HEK293 (cell line): ENCODE data around the gene GALNT11.

Experiments used
- CTCF ChIA-PET: fragments of 350-600 bp; formaldehyde crosslinking; extraction: SDS; loops from one replicate; lab custom pipeline; 2021; ENCODE audit warnings: antibody characterized with exemption; lab: Yijun Ruan, JAX
- POLR2A ChIA-PET: fragments of 300-600 bp; formaldehyde crosslinking; extraction: SDS; loops from one replicate; lab custom pipeline; 2020; ENCODE audit warnings: antibody characterized with exemption, inconsistent platforms; lab: Yijun Ruan, JAX
- H3K27ac ChIP-seq: fragments of 200-500 bp; sonication (Bioruptor generic); 2 replicates; pipeline ENCODE4 v1.5.1; 2014; ENCODE audit warnings: low read depth, low read length, control low read depth, inconsistent platforms; ENCODE audit errors: extremely low read depth
- H3K36me3 ChIP-seq, 2 experiments: fragments of 200-500 bp in 1 of 2; sonication (Bioruptor generic) in 1 of 2; 1 replicate in 1 of 2; 2 replicates in 1 of 2; pipeline ENCODE4 v1.5.1; 2014 to 2017; ENCODE audit warnings: inconsistent platforms in 2 of 2, low read length in 2 of 2; ENCODE audit not compliant: control insufficient read depth in 2 of 2, insufficient read depth in 1 of 2
- H3K4me1 ChIP-seq: fragments of 200-500 bp; sonication (Bioruptor generic); 2 replicates; pipeline ENCODE4 v1.5.1; 2014; ENCODE audit warnings: mild to moderate bottlenecking, low read length, inconsistent platforms; ENCODE audit not compliant: control insufficient read depth, insufficient read depth
- H3K4me3 ChIP-seq: 2 replicates; pipeline ENCODE4 v1.5.1; 2011; ENCODE audit warnings: low read depth, mild to moderate bottlenecking, control low read depth, low read length, moderate library complexity
- H3K9me3 ChIP-seq: fragments of 200-500 bp; sonication (Bioruptor generic); 2 replicates; pipeline ENCODE4 v1.5.1; 2014; ENCODE audit warnings: low read depth, low read length, inconsistent platforms; ENCODE audit not compliant: control insufficient read depth, insufficient read depth
- FEZF1 ChIP-seq: fragments of 450-650 bp; formaldehyde crosslinking; IDR thresholded peaks from 2 replicates; pipeline ENCODE4 v1.5.1; 2016; ENCODE audit warnings: missing biosample characterization, missing genetic modification characterization
- HOXD13 ChIP-seq: sonication (generic); formaldehyde crosslinking; IDR thresholded peaks from 2 replicates; pipeline ENCODE4 v1.8.0; 2022; ENCODE audit warnings: missing genetic modification reagents, borderline replicate concordance
- PRDM2 ChIP-seq: fragments of 450-650 bp; formaldehyde crosslinking; IDR thresholded peaks from 2 replicates; pipeline ENCODE4 v1.5.1; 2016; ENCODE audit warnings: missing biosample characterization, missing genetic modification characterization, borderline replicate concordance
- SCRT2 ChIP-seq: fragments of 450-650 bp; formaldehyde crosslinking; IDR thresholded peaks from 2 replicates; pipeline ENCODE4 v1.5.1; 2016; ENCODE audit warnings: missing biosample characterization, missing genetic modification characterization
- ZNF146 ChIP-seq: fragments of 450-650 bp; formaldehyde crosslinking; IDR thresholded peaks from 2 replicates; pipeline ENCODE4 v1.5.1; 2016; ENCODE audit warnings: missing biosample characterization, missing genetic modification characterization
- ZNF266 ChIP-seq: fragments of 450-650 bp; formaldehyde crosslinking; IDR thresholded peaks from 2 replicates; pipeline ENCODE4 v1.5.1; 2016; ENCODE audit warnings: missing biosample characterization, missing genetic modification characterization, low read depth
- ZNF362 ChIP-seq: fragments of 450-650 bp; formaldehyde crosslinking; IDR thresholded peaks from 2 replicates; pipeline ENCODE4 v1.5.1; 2016; ENCODE audit warnings: missing biosample characterization, missing genetic modification characterization
- ZNF560 ChIP-seq: fragments of 450-650 bp; formaldehyde crosslinking; IDR thresholded peaks from 2 replicates; pipeline ENCODE4 v1.5.1; 2017; ENCODE audit warnings: missing biosample characterization, missing genetic modification characterization, borderline replicate concordance
- ZNF658 ChIP-seq: fragments of 450-650 bp; formaldehyde crosslinking; IDR thresholded peaks from 2 replicates; pipeline ENCODE4; 2016; ENCODE audit warnings: missing biosample characterization, missing genetic modification characterization
- ZNF677 ChIP-seq: fragments of 450-650 bp; IDR thresholded peaks from 2 replicates; pipeline ENCODE4 v1.5.0; 2018; ENCODE audit warnings: missing biosample characterization, mild to moderate bottlenecking, missing genetic modification characterization, moderate library complexity
- ZNF701 ChIP-seq: fragments of 450-650 bp; formaldehyde crosslinking; IDR thresholded peaks from 2 replicates; pipeline ENCODE4 v1.5.1; 2016; ENCODE audit warnings: missing biosample characterization, missing genetic modification characterization
- TF ChIP-seq, protein P1 (sequence below): fragments of 450-650 bp; formaldehyde crosslinking; IDR thresholded peaks from 2 replicates; pipeline ENCODE4 v1.5.1; 2017; ENCODE audit warnings: missing biosample characterization, missing genetic modification characterization

GALNT11 gene

GRCh38 chr7:152112829-152113228, 87.4 kb downstream of the GALNT11 start (continued):
- TF ChIP-seq, protein P1, sequence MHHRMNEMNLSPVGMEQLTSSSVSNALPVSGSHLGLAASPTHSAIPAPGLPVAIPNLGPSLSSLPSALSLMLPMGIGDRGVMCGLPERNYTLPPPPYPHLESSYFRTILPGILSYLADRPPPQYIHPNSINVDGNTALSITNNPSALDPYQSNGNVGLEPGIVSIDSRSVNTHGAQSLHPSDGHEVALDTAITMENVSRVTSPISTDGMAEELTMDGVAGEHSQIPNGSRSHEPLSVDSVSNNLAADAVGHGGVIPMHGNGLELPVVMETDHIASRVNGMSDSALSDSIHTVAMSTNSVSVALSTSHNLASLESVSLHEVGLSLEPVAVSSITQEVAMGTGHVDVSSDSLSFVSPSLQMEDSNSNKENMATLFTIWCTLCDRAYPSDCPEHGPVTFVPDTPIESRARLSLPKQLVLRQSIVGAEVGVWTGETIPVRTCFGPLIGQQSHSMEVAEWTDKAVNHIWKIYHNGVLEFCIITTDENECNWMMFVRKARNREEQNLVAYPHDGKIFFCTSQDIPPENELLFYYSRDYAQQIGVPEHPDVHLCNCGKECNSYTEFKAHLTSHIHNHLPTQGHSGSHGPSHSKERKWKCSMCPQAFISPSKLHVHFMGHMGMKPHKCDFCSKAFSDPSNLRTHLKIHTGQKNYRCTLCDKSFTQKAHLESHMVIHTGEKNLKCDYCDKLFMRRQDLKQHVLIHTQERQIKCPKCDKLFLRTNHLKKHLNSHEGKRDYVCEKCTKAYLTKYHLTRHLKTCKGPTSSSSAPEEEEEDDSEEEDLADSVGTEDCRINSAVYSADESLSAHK (tag by site-specific recombination) = no peak
- TF ChIP-seq, all 188 proteins: peak for 0

DNA sequence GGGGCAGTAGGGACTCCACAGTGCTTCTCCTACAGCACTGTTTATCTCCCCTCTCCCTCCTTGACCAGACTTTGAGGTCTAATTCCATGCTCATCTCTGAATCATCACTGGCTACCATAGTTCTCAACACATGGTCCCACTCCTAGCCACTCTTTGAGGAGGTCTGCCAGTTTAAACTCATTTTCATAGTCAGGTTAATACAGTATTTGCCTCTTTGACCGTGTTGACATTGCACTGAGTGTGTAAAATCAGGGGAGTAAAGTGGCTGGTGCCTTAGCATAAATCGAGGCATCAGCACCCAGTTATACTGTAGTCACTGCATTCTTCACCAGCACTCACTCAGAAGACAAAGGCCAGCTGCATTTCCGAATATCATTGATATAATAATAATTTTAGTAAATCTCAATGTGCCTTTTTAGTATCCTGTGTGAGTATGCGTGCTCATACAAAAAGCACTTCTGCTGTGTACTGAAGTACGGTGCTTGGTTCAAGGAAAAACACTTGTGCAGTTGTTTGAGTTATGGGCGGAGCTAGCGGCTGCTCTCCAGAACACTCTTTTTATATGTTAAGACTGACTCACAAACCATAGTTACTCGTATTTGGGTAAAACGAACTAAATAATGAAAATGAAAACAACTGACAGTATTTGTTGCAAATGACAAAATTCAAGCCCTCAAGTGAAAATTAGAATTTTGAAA, 89.7 kb downstream of the GALNT11 start:
- CTCF ChIA-PET = interaction anchor here (1.4 kb wide), 1 partner anchor 38 kb away, joined by 4 read pairs; no protein-coding TSS in a partner anchor
- no peak overlapping the region for H3K4me3 ChIP-seq
- peaks cover 15 to 81% of the 10 kb centered on the region in 2 experiments for H3K36me3 ChIP-seq

More for the DNA sequence above, 89.7 kb downstream of the GALNT11 start:
- Histone ChIP-seq H3K4me1 (no peaks in the 10 kb centered on the region), H3K9me3 (no peaks in the 10 kb centered on the region), H3K27ac (no peak overlapping the region)
- POLR2A ChIA-PET = no interaction called here
- no peak for TF ChIP-seq ZNF362
- no peak for TF ChIP-seq HOXD13
- no peak for TF ChIP-seq ZNF266 (tag by site-specific recombination)
- TF ChIP-seq PRDM2 (tag by site-specific recombination) = no peak
- no peak for TF ChIP-seq ZNF658 (tag by site-specific recombination)
- no peak for TF ChIP-seq SCRT2
- no peak for TF ChIP-seq ZNF677 (tag by site-specific recombination)
- TF ChIP-seq ZNF560 (tag by site-specific recombination) = no peak
- no peak for TF ChIP-seq ZNF701 (tag by site-specific recombination)
- TF ChIP-seq ZNF146 = no peak
- no peak for TF ChIP-seq FEZF1
